SK-MEL-5 (cell line): Measurements from ENCODE around the gene CREB3. TPM values are rescaled to one million over a fixed set of nuclear protein-coding genes. Genes with fewer than 3 reads are reported as not detected.

ENCODE experiments used
- DNase-seq: peaks from one replicate; pipeline ENCODE4 v3.0.0-alpha.2; 2016; ENCODE audit warnings: low read depth, low spot score
- in situ Hi-C: cut with HindIII; loops from 2 replicates; pipeline ENCODE4 v1.10.0; 2016; ENCODE audit warnings: low sequenced_read_pairs, high pct_unique_total_duplicates, low pct_unique_long_range_greater_than_20kb
- total RNA-seq: library from RNA; depleted of rRNA; stranded (reverse); fragments of >200 nt; shearing (Covaris generic); gene quantifications from 2 replicates; pipeline ENCODE4 v1.2.3, GENCODE V29; 2014

The CREB3 gene
- total RNA-seq, 1 experiment from 2014 or later: 27.2 TPM

GRCh38 chr9:35737143-35737542 lies 4.7 kb downstream of the CREB3 start:
- in situ Hi-C loops: no loop called here
- DNase-seq: no peak

DNA sequence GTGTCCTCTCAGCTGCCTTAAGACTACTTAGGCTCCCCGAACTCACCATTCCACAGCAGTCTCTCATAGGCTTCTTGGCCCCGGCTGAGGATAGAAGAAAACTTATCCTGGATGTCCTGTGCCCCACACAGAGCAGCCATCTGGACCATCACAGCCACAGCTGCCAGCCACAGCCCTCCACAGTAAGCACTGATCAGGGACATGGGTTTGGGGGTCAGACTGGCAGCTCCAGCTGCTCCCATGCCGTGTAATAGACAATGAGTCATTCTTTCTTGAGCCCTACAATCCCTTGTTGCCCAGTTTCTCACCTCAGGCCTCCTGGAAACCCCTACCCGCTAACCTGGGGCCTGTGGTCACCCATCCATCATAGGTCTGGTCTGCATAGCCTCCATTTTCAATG lies 5.7 kb downstream of the CREB3 start:
- in situ Hi-C loops: no loop called here
- no peak for DNase-seq

DNA sequence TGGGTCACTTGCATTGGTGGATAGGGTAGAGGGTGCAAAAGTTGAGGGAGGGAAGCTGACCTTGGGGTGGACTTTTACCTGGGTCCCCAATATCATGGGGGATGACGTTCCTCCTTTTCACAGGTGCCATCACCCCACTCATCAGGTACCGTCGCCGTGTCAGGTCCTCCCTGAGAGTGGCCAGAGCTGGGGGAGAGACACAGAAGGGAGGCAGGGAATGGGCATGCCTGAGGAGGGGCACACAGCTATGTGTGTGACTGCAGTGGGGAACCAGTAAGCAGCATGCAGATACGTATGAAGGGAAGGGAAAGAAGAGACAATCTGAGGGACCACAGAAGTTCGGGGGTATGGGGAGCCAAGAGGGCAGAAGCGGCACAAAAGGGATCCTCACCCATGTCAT lies 6.5 kb downstream of the CREB3 start:
- no peak for DNase-seq
- in situ Hi-C loops: no loop called here

- no peak for DNase-seq
- in situ Hi-C loops: no loop called here
Measured at GRCh38 chr9:35740243-35740642, 7.8 kb downstream of the CREB3 start.

DNA sequence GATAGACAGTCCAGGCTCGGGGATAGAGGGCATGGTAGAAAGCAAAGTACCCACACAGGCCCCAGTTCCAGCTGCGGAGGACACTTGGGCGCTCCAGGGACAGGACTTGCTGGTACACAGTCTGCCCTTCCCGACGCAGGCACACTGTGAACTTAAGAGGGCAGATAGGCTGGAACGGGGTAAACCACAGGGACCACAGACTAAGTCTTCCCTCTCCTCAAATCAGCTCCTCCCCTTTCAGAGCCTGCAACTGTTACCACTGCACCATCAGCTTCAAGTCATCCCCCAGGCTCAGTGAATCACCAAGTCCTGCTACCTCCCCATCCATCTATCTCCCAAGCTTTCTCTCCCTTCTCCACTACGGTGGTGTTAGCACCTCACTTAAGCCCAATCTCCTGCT lies 9.3 kb downstream of the CREB3 start:
- DNase-seq: no peak
- in situ Hi-C loops: no loop called here

GRCh38 chr9:35743452-35743851 lies 11.0 kb downstream of the CREB3 start:
- in situ Hi-C loops: no loop called here
- DNase-seq: no peak

- in situ Hi-C loops: no loop called here
- no peak for DNase-seq
Measured at GRCh38 chr9:35743880-35744518, 11.5 kb downstream of the CREB3 start.

GRCh38 chr9:35745569-35745968 lies 13.1 kb downstream of the CREB3 start:
- DNase-seq: no peak
- in situ Hi-C loops: no loop called here

GRCh38 chr9:35746583-35746982 lies 14.1 kb downstream of the CREB3 start:
- in situ Hi-C loops: no loop called here
- DNase-seq: no peak

DNA sequence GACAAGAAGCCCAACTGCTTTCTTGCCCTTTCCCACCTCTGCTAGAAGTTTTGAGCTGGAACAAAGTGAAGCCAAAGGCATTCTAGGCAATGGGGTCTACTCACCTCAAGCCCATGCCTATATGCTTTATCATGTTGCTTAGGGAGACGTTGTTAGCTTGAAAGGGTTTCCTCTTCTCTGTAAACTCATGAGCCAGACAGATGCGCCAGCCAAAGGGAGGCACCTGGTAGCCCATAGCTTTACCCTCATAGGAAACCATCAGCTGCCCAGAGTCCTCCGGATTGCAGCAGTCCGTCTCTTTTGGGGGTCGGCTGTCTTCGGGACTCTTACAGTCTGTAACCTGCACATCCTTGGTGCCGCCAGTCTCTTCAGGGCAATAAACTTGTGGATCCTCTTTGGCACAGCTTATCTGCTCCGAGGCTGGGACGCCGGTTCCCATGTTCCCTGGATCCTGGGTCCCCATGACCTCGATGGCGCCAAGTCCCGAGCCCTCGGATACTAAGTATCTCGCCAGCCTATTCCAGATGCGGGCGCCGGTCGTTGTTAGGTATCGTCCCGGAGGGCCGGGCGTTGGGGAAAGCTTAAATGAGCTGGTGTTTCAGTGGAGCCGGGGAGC lies 15.9 kb downstream of the CREB3 start:
- DNase-seq: no peak

GRCh38 chr9:35748858-35749514 lies 16.5 kb downstream of the CREB3 start, which contains the start of the genes GBA2 and RGP1:
TSS of gene GBA2 (minus strand) at chr9:35749228. CDS start at chr9:35748704, 524 bp downstream.
TSS of gene RGP1 (plus strand) at chr9:35749287. CDS start at chr9:35749756, 469 bp downstream.
- in situ Hi-C loops: no loop called here
- DNase-seq: peak; percentile 72

More for the DNA sequence above, 15.9 kb downstream of the CREB3 start:
- in situ Hi-C loops: no loop called here

DNA sequence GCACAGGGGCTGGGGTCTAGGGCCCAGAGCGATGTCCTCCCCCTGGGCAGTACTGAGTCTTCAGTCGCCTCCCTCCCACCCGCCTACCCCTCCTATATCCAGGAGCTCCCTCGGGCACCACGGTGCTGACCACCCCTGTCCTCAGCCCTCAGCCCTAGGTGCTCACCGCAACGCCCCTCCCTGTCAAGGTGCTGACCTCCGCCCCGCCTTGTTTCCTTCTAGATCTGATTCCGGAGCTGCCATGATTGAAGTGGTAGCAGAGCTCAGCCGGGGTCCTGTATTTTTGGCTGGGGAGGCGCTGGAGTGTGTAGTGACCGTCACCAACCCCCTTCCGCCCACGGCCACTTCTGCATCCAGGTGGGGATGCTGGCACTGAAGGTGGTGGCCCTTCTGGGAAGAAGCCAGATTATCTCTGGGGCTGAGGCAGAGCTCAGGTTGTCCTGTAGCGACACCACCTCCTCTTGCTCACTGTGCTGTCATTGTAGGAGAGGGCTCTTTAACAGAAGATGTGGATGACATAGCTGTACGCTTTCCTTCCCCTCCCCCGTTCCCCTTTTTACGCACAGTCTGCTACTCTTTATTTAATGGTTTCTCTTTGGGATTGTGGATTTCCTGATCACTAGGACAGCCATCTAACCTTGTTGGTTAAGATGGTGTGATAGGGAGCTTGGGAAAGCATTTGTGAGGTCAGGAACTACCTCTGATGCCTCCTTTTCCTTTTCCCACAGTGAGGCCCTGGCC lies 17.2 kb downstream of the CREB3 start:
- in situ Hi-C loops: no loop called here
- DNase-seq: no peak

DNA sequence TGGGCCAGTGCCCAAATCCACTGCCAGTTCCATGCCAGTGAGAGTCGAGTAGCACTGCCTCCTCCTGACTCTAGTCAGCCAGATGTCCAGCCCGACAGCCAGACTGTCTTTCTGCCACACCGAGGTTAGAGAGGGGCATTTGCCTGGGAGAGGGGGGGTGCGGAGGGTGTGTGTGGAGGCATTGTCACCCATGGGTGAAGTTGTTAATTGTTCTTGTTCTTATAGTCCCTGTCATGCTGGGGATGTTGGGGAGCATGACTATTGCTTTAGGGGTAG lies 17.7 kb downstream of the CREB3 start:
- DNase-seq: no peak
- in situ Hi-C loops: no loop called here

DNA sequence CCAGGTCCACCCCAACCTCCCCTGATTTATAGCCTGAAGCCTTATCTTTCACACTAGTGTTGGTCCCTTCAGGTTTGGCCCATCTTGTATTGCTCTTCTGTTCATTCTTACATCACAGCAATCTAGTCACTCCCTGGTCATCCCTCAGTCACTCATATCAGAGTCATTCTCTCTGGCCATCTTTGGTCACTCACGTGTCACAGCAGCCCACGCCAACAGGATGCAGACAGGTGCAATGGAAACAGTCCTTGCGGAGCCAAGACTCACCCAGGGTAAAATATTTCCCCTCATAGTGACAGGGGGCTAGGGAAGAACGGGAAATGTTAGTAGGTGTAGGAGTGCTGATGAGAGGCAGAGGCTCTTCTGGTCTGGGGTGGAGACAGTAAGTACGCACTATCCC lies 21.0 kb downstream of the CREB3 start:
- DNase-seq: no peak

GRCh38 chr9:35754264-35754663 lies 21.8 kb downstream of the CREB3 start, which contains the start of gene MSMP:
TSS of gene MSMP (minus strand) at chr9:35754276. CDS start at chr9:35754129, 147 bp downstream.
- in situ Hi-C loops: no loop called here
- DNase-seq: no peak

More for the DNA sequence above, 21.0 kb downstream of the CREB3 start:
- in situ Hi-C loops: no loop called here

GRCh38 chr9:35755071-35755470 lies 22.6 kb downstream of the CREB3 start:
- in situ Hi-C loops: no loop called here
- DNase-seq: no peak

GRCh38 chr9:35756275-35757225 lies 24.1 kb downstream of the CREB3 start:
- in situ Hi-C loops: no loop called here
- DNase-seq: no peak
